GM23338 (cell line): Measurements from ENCODE around the gene INTU. TPM values are rescaled to one million over a fixed set of nuclear protein-coding genes. Genes with fewer than 3 reads are reported as not detected.

ENCODE experiments used
- ATAC-seq: fragments of 200-7000 bp; cut with Tn5 transposase; 3 replicates; pipeline ENCODE4 v1.9.1; 2020
- DNase-seq: peaks from one replicate; pipeline ENCODE4 v3.0.0-alpha.2; 2015; ENCODE audit warnings: low spot score
- H2AFZ ChIP-seq: fragments of 200-600 bp; sonication (generic); 2 replicates; pipeline ENCODE4 v1.8.0; 2016; ENCODE audit warnings: antibody characterized with exemption, mild to moderate bottlenecking, moderate library complexity
- H3F3A ChIP-seq: fragments of 200-600 bp; sonication (generic); replicated peaks from 2 replicates; pipeline ENCODE4 v1.8.0; 2017; ENCODE audit warnings: antibody characterized with exemption, mixed run types, low read depth
- H3K27ac ChIP-seq: fragments of 200-600 bp; sonication (generic); 2 replicates; pipeline ENCODE4 v1.6.1; 2016; ENCODE audit warnings: low read depth
- H3K27me3 ChIP-seq: fragments of 200-600 bp; sonication (generic); 2 replicates; pipeline ENCODE4 v1.8.0; 2016; ENCODE audit warnings: mild to moderate bottlenecking, mixed run types, moderate library complexity; ENCODE audit not compliant: insufficient read depth
- H3K36me3 ChIP-seq: fragments of 200-600 bp; sonication (generic); 2 replicates; pipeline ENCODE4 v1.8.0; 2016; ENCODE audit warnings: mild to moderate bottlenecking; ENCODE audit not compliant: insufficient read depth
- H3K4me1 ChIP-seq: fragments of 200-600 bp; sonication (generic); 2 replicates; pipeline ENCODE4 v1.8.0; 2016; ENCODE audit warnings: mild to moderate bottlenecking, moderate library complexity; ENCODE audit not compliant: insufficient read depth
- H3K4me2 ChIP-seq: fragments of 200-600 bp; sonication (generic); 2 replicates; pipeline ENCODE4 v1.7.1; 2017; ENCODE audit warnings: mixed run types
- H3K4me3 ChIP-seq: fragments of 200-600 bp; sonication (generic); 2 replicates; pipeline ENCODE4 v1.6.1; 2016; ENCODE audit warnings: mixed run types
- H3K79me2 ChIP-seq: fragments of 200-600 bp; sonication (generic); replicated peaks from 2 replicates; pipeline ENCODE4 v1.8.0; 2017; ENCODE audit warnings: mild to moderate bottlenecking; ENCODE audit not compliant: insufficient read depth
- H3K9me2 ChIP-seq: fragments of 200-600 bp; sonication (generic); 2 replicates; pipeline ENCODE4 v1.8.0; 2017; ENCODE audit not compliant: insufficient read depth
- H4K20me1 ChIP-seq: fragments of 200-600 bp; sonication (generic); replicated peaks from 2 replicates; pipeline ENCODE4 v1.8.0; 2017; ENCODE audit warnings: mild to moderate bottlenecking; ENCODE audit not compliant: insufficient read depth
- H3K27ac Mint-ChIP-seq: 2 replicates; pipeline ENCODE4 v1.8.0; 2020; ENCODE audit warnings: inconsistent platforms, mild to moderate bottlenecking, moderate library complexity, mixed read lengths
- H3K27me3 Mint-ChIP-seq: 3 replicates; pipeline ENCODE4 v1.8.0; 2022; ENCODE audit warnings: low read depth, mild to moderate bottlenecking, moderate library complexity, mixed read lengths, inconsistent platforms; ENCODE audit not compliant: insufficient read depth, poor library complexity
- H3K36me3 Mint-ChIP-seq: 3 replicates; pipeline ENCODE4 v1.8.0; 2021; ENCODE audit warnings: low read depth, mild to moderate bottlenecking, inconsistent platforms, moderate library complexity, mixed read lengths
- H3K4me1 Mint-ChIP-seq: 3 replicates; pipeline ENCODE4 v1.8.0; 2020; ENCODE audit warnings: mild to moderate bottlenecking, inconsistent platforms, mixed read lengths
- H3K4me3 Mint-ChIP-seq: 3 replicates; pipeline ENCODE4 v1.8.0; 2021; ENCODE audit warnings: moderate library complexity, mild to moderate bottlenecking, inconsistent platforms, mixed read lengths
- H3K9me3 Mint-ChIP-seq: 3 replicates; pipeline ENCODE4 v1.8.0; 2020; ENCODE audit warnings: moderate library complexity, mild to moderate bottlenecking, inconsistent platforms, mixed read lengths
- CREB1 ChIP-seq: fragments of 250-450 bp; sonication (Bioruptor Pico); IDR thresholded peaks from 2 replicates; pipeline ENCODE4 v1.5.0; 2020; ENCODE audit warnings: low read depth, mild to moderate bottlenecking, moderate library complexity
- CTCF ChIP-seq, 2 experiments: fragments of 200-600 bp in 1 of 2; sonication (generic) in 1 of 2; conservative IDR thresholded peaks; 2 replicates each; pipeline versions ENCODE4 v1.5.1 to v1.6.1; 2016 to 2017; ENCODE audit warnings: antibody characterized with exemption in 2 of 2, low read depth in 2 of 2, mild to moderate bottlenecking in 2 of 2, moderate library complexity in 1 of 2
- ETS1 ChIP-seq: IDR thresholded peaks from 2 replicates; pipeline ENCODE4 v1.6.1; 2016; ENCODE audit warnings: antibody characterized with exemption
- EZH2 ChIP-seq: fragments of 200-600 bp; sonication (generic); IDR thresholded peaks from one replicate; pipeline ENCODE4 v1.8.0; 2017; ENCODE audit warnings: antibody characterized with exemption, mild to moderate bottlenecking, low read depth; ENCODE audit not compliant: unreplicated experiment
- EZH2phosphoT487 ChIP-seq: fragments of 200-600 bp; sonication (generic); IDR thresholded peaks from one replicate; pipeline ENCODE4 v1.8.1; 2018; ENCODE audit warnings: antibody characterized with exemption; ENCODE audit not compliant: unreplicated experiment
- JUNB ChIP-seq: IDR thresholded peaks from one replicate; pipeline ENCODE4 v1.6.1; 2016; ENCODE audit warnings: antibody characterized with exemption; ENCODE audit not compliant: unreplicated experiment
- NANOG ChIP-seq: IDR thresholded peaks from 2 replicates; pipeline ENCODE4 v1.6.1; 2016; ENCODE audit warnings: antibody characterized with exemption, borderline replicate concordance
- POLR2AphosphoS5 ChIP-seq: IDR thresholded peaks from 2 replicates; pipeline ENCODE4 v1.6.1; 2016; ENCODE audit warnings: antibody characterized with exemption, low read depth
- REST ChIP-seq: IDR thresholded peaks from one replicate; pipeline ENCODE4 v1.6.1; 2018; ENCODE audit warnings: antibody characterized with exemption; ENCODE audit not compliant: unreplicated experiment
- STAT1 ChIP-seq: IDR thresholded peaks from one replicate; pipeline ENCODE4 v1.6.1; 2016; ENCODE audit warnings: antibody characterized with exemption; ENCODE audit not compliant: unreplicated experiment
- ZNF114 ChIP-seq: fragments of 250-450 bp; sonication (Bioruptor Pico); IDR thresholded peaks from 2 replicates; pipeline ENCODE4 v1.5.0; 2020; ENCODE audit warnings: mild to moderate bottlenecking, moderate library complexity
- ZNF331 ChIP-seq: fragments of 250-450 bp; sonication (Bioruptor Pico); IDR thresholded peaks from 2 replicates; pipeline ENCODE4 v1.5.0; 2020; ENCODE audit warnings: low read depth, mild to moderate bottlenecking, moderate library complexity
- ZNF462 ChIP-seq: fragments of 250-450 bp; sonication (Bioruptor Pico); IDR thresholded peaks from 2 replicates; pipeline ENCODE4 v1.5.0; 2020; ENCODE audit warnings: mild to moderate bottlenecking, moderate library complexity
- polyA plus RNA-seq: library from polyadenylated mRNA; unstranded; fragments of >200 nt; fragmentation: Nextera tagmentation; extraction: Ambion mirVana; gene quantifications from 2 replicates; pipeline ENCODE4 v1.2.1, GENCODE V29; 2016
- total RNA-seq: library from RNA; depleted of rRNA; stranded (reverse); fragments of >200 nt; shearing (Covaris generic); gene quantifications from 2 replicates; pipeline ENCODE4 v1.2.3, GENCODE V29; 2014

Gene INTU
- total and polyA plus RNA-seq, 2 experiments from 2014 or later: 10.3 to 16.6 TPM

GRCh38 chr4:127623797-127624083, 9.0 kb upstream of the INTU start:
- Histone ChIP-seq H3K79me2 (no peaks in the 10 kb centered on the region), H3K27ac (no peak overlapping the region), H3K4me2 (peak overlapping the region; percentile 95), H3K9me2 (no peaks in the 10 kb centered on the region), H3K36me3 (no peaks in the 10 kb centered on the region), H2AFZ (peak overlapping the region; percentile 99), H3K4me1 (peaks cover 15% of the 10 kb centered on the region), H4K20me1 (no peaks in the 10 kb centered on the region), H3F3A (0 out of 2 replicates have a peak, but pooled peaks cover 2% of the 10 kb centered on the region), H3K4me3 (peak overlapping the region; percentile 82), H3K27me3 (peaks cover 53% of the 10 kb centered on the region)
- peak; percentile 20 for DNase-seq
- peak overlapping the region; percentile 76 for H3K4me3 Mint-ChIP-seq
- ATAC-seq: no peak
- H3K27ac Mint-ChIP-seq: no peak overlapping the region
- TF ChIP-seq CTCF (conservative IDR thresholded peaks at IDR 0.05; ENCODE audit: low read depth in 2 of 2): no peak
- no peak for TF ChIP-seq REST
- TF ChIP-seq STAT1: no peak
- TF ChIP-seq CREB1 (CRISPR knock-in tag): no peak
- TF ChIP-seq ZNF331 (CRISPR knock-in tag): no peak
- no peak for TF ChIP-seq EZH2
- no peak for TF ChIP-seq JUNB
- TF ChIP-seq EZH2phosphoT487: no peak
- no peak for TF ChIP-seq ETS1
- TF ChIP-seq ZNF114 (CRISPR knock-in tag): no peak
- no peak for TF ChIP-seq NANOG
- no peak for TF ChIP-seq POLR2AphosphoS5
- no peak for TF ChIP-seq ZNF462 (CRISPR knock-in tag)
- H3K27me3 Mint-ChIP-seq: peaks cover 22% of the 10 kb centered on the region
- no peaks in the 10 kb centered on the region for H3K36me3 Mint-ChIP-seq
- H3K9me3 Mint-ChIP-seq: no peaks in the 10 kb centered on the region
- H3K4me1 Mint-ChIP-seq: peaks cover 18% of the 10 kb centered on the region
